PC-3 (cell line): ENCODE results near the gene EVA1A.

ENCODE experiments used
- EZH2 ChIP-seq: fragments of 300-600 bp; sonication (generic); IDR thresholded peaks from one replicate; pipeline ENCODE4 v1.6.1; 2017; ENCODE audit warnings: antibody characterized with exemption, mild to moderate bottlenecking, low read length; ENCODE audit not compliant: unreplicated experiment
- EZH2phosphoT487 ChIP-seq: fragments of 300-600 bp; sonication (generic); IDR thresholded peaks from 2 replicates; pipeline ENCODE4 v1.6.1; 2018; ENCODE audit warnings: mild to moderate bottlenecking, antibody characterized with exemption, low read length, borderline replicate concordance
- TF ChIP-seq, protein P1 (sequence below): fragments of 300-600 bp; sonication (generic); conservative IDR thresholded peaks from 2 replicates; pipeline ENCODE4 v1.5.1; 2017; ENCODE audit warnings: antibody characterized with exemption, low read depth, mild to moderate bottlenecking, low read length

DNA sequence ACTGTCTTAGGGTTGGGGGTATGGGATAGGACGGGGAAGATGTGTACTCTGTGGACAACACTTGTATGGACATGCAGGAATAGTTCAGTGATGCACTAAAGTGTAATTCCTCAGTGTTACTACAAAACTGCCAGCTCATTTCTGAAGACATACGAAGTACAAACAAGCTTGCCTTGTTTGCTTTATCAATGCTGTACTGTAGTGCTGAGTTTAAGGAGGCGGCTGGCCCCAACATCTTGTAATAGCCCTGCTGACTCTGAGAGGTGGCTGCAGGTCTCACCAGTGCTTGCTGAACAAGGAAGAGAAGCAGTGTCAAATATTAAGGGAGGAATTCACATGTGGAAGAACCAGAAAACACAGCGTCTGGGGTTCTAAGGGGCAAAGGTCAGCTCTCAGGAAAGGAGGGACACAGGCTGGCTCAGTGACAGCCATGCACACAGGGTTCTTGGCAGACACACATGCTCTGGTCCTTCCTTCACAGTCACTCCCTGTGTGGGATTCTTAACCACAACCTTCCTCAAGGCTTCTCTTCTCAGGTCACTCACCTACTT is 39.8 kb upstream of the EVA1A start:
- TF ChIP-seq, protein P1, sequence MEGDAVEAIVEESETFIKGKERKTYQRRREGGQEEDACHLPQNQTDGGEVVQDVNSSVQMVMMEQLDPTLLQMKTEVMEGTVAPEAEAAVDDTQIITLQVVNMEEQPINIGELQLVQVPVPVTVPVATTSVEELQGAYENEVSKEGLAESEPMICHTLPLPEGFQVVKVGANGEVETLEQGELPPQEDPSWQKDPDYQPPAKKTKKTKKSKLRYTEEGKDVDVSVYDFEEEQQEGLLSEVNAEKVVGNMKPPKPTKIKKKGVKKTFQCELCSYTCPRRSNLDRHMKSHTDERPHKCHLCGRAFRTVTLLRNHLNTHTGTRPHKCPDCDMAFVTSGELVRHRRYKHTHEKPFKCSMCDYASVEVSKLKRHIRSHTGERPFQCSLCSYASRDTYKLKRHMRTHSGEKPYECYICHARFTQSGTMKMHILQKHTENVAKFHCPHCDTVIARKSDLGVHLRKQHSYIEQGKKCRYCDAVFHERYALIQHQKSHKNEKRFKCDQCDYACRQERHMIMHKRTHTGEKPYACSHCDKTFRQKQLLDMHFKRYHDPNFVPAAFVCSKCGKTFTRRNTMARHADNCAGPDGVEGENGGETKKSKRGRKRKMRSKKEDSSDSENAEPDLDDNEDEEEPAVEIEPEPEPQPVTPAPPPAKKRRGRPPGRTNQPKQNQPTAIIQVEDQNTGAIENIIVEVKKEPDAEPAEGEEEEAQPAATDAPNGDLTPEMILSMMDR = no peak
- no peak for TF ChIP-seq EZH2phosphoT487
- TF ChIP-seq EZH2 = no peak
